Activated CD4-positive, alpha-beta T cell treated with anti-CD3 and anti-CD28 coated beads, Interleukin-2, amount 10 ng/mL, durations not matched to agents 7 days and 5 days (primary cell): ENCODE data around the gene IL16. TPM values are rescaled to one million over a fixed set of nuclear protein-coding genes. Genes with fewer than 3 reads are reported as not detected.

Experiments used
- CTCF ChIA-PET: fragments of 350-600 bp; sonication (Branson Sonifier 250); formaldehyde crosslinking; loops from one replicate; lab custom pipeline; 2021; ENCODE audit warnings: antibody characterized with exemption; lab: Charles Lee
- POLR2A ChIA-PET: fragments of 350-600 bp; sonication (Branson Sonifier 250); formaldehyde crosslinking; loops from one replicate; lab custom pipeline; 2021; ENCODE audit warnings: antibody characterized with exemption; lab: Charles Lee
- DNase-seq: peaks from one replicate; pipeline ENCODE4 v3.0.0-alpha.2; 2020
- H3K27ac Mint-ChIP-seq: one replicate; pipeline ENCODE4 v1.8.0; 2021; ENCODE audit warnings: mild to moderate bottlenecking, moderate library complexity, mixed read lengths
- H3K27me3 Mint-ChIP-seq: one replicate; pipeline ENCODE4 v1.8.0; 2021; ENCODE audit warnings: mixed read lengths
- H3K36me3 Mint-ChIP-seq: one replicate; pipeline ENCODE4 v1.8.0; 2021; ENCODE audit warnings: low read depth, mixed read lengths
- H3K4me1 Mint-ChIP-seq: one replicate; pipeline ENCODE4 v1.8.0; 2021; ENCODE audit warnings: mixed read lengths
- H3K4me3 Mint-ChIP-seq: one replicate; pipeline ENCODE4 v1.8.0; 2021; ENCODE audit warnings: mild to moderate bottlenecking, moderate library complexity, mixed read lengths
- H3K9me3 Mint-ChIP-seq: one replicate; pipeline ENCODE4 v1.8.0; 2021; ENCODE audit warnings: mixed read lengths
- total RNA-seq, 2 experiments: library from RNA; stranded (reverse); gene quantifications; one replicate each; pipeline ENCODE4 v1.2.3, GENCODE V29; 2021

IL16 gene
- total RNA-seq, 2 experiments from 2014 or later = 239 to 242 TPM

DNA sequence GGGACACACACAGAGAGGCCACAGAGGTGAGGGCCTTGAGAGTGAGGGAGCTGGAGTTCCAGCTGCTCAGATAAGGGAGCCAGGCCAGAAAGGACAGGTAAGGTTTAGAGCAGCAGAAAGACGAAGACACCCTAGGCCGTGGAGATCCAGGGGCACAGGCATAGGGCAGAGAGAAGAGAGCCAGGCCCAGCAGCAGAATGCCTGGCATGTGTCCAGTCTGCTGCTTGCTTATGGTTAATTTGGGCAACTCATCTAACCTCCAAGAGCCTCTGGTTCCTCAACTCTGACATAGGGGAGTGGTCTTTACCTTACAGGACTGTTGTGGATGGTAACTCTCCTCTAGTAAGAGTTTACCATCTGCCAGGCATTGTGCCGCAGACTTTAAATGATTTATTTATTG lies 91.4 kb downstream of the IL16 start:
- ChIA-PET POLR2A (interaction anchor here (0.7 kb wide), 1 partner anchor 892 kb away, joined by 4 read pairs; no protein-coding TSS in a partner anchor), CTCF (interaction anchor here (1.2 to 3.0 kb wide), 4 partner anchors 13 to 22 kb away, joined by 3 to 16 read pairs (median 6); no protein-coding TSS in a partner anchor)
- Mint-ChIP-seq H3K9me3 (peaks cover 11% of the 10 kb centered on the region), H3K4me3 (no peak overlapping the region), H3K27me3 (no peaks in the 10 kb centered on the region), H3K4me1 (peaks cover 75% of the 10 kb centered on the region), H3K27ac (no peak overlapping the region), H3K36me3 (peaks cover 22% of the 10 kb centered on the region)
- no peak for DNase-seq

- no peak for DNase-seq
- ChIA-PET CTCF (no interaction called here), POLR2A (no interaction called here)
- no peaks in the 10 kb centered on the region for H3K27me3 Mint-ChIP-seq
- no peak overlapping the region for H3K27ac Mint-ChIP-seq
- H3K4me3 Mint-ChIP-seq = no peak overlapping the region
- H3K4me1 Mint-ChIP-seq = peaks cover 81% of the 10 kb centered on the region
- H3K36me3 Mint-ChIP-seq = peaks cover 22% of the 10 kb centered on the region
- H3K9me3 Mint-ChIP-seq = peaks cover 11% of the 10 kb centered on the region
Observed at GRCh38 chr15:81288616-81289015, 91.9 kb downstream of the IL16 start.

DNA sequence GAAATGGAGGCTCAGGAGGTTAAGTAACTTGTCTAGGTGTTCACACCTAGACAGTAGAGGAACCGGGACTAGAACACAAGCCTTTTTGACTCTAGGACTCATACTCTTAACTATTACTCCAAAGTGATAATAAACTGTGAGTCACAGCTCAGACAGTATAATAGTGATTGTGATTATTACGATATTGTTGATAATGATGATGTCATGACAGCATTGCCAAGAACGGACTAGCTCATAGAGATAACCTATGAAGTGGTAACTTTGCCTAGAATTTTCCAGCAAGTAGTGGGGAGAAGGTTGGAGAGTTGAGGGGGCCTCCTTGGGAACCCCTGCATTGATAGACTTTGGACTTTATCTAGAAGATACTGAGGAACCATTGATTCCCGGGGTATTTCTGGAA lies 93.2 kb downstream of the IL16 start:
- DNase-seq = no peak
- H3K4me3 Mint-ChIP-seq = no peak overlapping the region
- no peak overlapping the region for H3K27ac Mint-ChIP-seq
- H3K4me1 Mint-ChIP-seq = peaks cover 86% of the 10 kb centered on the region
- peaks cover 11% of the 10 kb centered on the region for H3K9me3 Mint-ChIP-seq
- H3K27me3 Mint-ChIP-seq = no peaks in the 10 kb centered on the region
- POLR2A ChIA-PET = no interaction called here
- CTCF ChIA-PET = interaction anchor here (0.9 to 5.3 kb wide), 4 partner anchors 14 to 39 kb away, joined by 3 to 27 read pairs (median 16); no protein-coding TSS in a partner anchor
- H3K36me3 Mint-ChIP-seq = peaks cover 27% of the 10 kb centered on the region

DNA sequence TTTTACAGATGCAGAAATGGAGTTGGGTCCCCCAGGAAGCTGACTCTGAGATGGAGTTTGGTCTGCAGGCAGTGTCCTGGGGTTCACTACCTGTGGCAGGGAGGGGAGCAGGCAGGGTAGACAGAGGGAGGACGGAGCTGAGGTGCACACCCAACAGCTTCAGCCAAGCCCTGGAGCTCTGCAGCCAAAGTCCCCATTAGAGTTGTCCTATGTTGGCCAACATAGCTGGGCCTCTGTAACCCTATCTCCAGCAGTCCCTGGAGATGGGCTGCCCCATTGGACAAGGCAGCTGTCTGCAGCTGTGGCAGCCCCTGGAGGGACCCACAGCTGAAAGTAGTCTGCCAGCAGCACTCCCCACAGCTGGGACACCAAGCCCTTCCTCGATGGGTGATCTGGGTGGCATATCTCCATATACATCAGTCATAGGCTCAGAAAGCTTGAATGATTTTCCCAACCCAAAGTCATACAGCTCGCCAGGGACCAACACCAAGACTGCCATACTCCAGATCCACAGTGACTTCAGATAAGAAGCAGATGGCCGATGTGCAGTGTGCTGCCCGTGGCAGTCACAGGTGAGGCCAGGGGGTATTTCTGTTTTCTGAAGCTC lies 95.3 kb downstream of the IL16 start:
- peak overlapping the region; percentile 97 for H3K27ac Mint-ChIP-seq
- H3K4me1 Mint-ChIP-seq = peaks cover 84% of the 10 kb centered on the region
- peaks cover 27% of the 10 kb centered on the region for H3K36me3 Mint-ChIP-seq
- ChIA-PET CTCF (interaction anchor here (0.7 to 5.3 kb wide), 8 partner anchors 8 to 26 kb away, joined by 3 to 27 read pairs (median 8); no protein-coding TSS in a partner anchor), POLR2A (no interaction called here)
- H3K27me3 Mint-ChIP-seq = no peaks in the 10 kb centered on the region
- peak overlapping the region; percentile 98 for H3K4me3 Mint-ChIP-seq
- no peak for DNase-seq
- H3K9me3 Mint-ChIP-seq = peaks cover 6% of the 10 kb centered on the region

- Mint-ChIP-seq H3K4me3 (peak overlapping the region; percentile 98), H3K9me3 (peaks cover 4% of the 10 kb centered on the region), H3K27ac (peak overlapping the region; percentile 97), H3K4me1 (peaks cover 78% of the 10 kb centered on the region), H3K27me3 (no peaks in the 10 kb centered on the region), H3K36me3 (peaks cover 31% of the 10 kb centered on the region)
- CTCF ChIA-PET = interaction anchor here (0.7 to 5.3 kb wide), 5 partner anchors 10 to 26 kb away, joined by 3 to 27 read pairs (median 16); no protein-coding TSS in a partner anchor
- POLR2A ChIA-PET = no interaction called here
- DNase-seq = no peak
Observed at GRCh38 chr15:81292523-81293001, 95.9 kb downstream of the IL16 start.

DNA sequence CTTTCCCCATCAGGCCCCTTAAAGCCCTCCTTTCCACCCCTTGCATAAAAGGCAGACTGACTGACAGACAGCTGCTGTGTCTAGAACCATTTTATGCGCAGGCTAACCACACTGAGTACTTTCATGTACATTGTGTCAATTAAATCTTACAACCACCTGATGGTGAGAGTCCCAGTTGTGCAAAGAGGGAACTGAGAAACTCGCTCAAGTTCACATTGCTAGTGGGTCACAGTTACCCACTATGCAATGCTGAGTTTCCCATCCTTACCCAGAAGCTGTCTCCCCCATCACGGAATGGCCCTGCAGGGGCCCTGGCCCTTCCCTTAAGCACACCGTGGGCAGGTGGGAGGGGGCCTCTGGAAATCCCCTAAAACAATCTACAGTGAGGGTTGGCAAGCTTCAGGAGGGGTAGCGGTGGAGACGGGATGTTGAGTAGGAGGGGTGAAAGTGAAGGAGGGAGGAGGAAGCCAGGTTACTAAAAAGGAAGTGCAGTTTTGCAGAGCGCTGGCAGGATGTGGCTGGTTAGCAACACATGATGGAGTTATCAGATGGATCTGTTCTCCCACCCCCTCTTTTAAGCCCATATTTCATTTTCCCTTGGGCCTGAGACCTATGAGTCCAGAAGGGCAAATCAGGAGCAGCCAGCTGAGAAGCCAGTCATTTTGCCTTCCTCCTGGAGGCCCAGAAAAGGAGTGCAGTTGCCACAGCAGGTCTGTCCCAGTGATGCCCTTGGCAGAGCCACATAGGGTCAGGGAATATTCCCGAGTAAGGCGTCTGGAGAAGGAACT lies 97.2 kb downstream of the IL16 start:
- CTCF ChIA-PET = interaction anchor here (0.9 to 5.3 kb wide), 8 partner anchors 10 to 34 kb away, joined by 3 to 27 read pairs (median 4); no protein-coding TSS in a partner anchor
- H3K4me3 Mint-ChIP-seq = peak overlapping the region; percentile 98
- peak; percentile 85 for DNase-seq
- H3K27me3 Mint-ChIP-seq = no peaks in the 10 kb centered on the region
- H3K9me3 Mint-ChIP-seq = no peaks in the 10 kb centered on the region
- peak overlapping the region; percentile 97 for H3K27ac Mint-ChIP-seq
- POLR2A ChIA-PET = interaction anchor here (0.7 kb wide), 1 partner anchor 8 kb away, joined by 4 read pairs; no protein-coding TSS in a partner anchor
- peaks cover 68% of the 10 kb centered on the region for H3K4me1 Mint-ChIP-seq
- peaks cover 36% of the 10 kb centered on the region for H3K36me3 Mint-ChIP-seq

DNA sequence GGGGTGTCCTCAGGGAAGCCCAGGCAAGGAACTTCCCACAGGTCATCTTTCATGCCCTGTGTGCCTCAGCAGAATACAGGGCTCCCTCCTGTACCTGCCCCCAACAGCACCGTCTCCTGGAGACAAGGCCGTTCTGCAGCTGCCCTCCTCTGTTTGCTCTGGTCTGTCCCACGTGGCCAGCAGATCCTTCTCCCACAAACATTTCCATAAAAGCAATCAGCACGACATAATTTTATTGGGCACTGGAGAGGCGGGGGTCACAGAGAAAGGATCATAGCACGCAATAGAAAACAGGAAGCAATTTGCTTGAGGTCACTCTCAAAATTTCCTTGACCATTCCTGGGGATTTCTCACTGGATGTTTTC lies 97.8 kb downstream of the IL16 start:
- no peaks in the 10 kb centered on the region for H3K27me3 Mint-ChIP-seq
- DNase-seq = no peak
- ChIA-PET POLR2A (no interaction called here), CTCF (interaction anchor here (0.6 to 5.3 kb wide), 9 partner anchors 7 to 1905 kb away, joined by 3 to 27 read pairs (median 4); no protein-coding TSS in a partner anchor)
- H3K27ac Mint-ChIP-seq = peak overlapping the region; percentile 97
- H3K9me3 Mint-ChIP-seq = no peaks in the 10 kb centered on the region
- H3K4me1 Mint-ChIP-seq = peaks cover 68% of the 10 kb centered on the region
- H3K36me3 Mint-ChIP-seq = peaks cover 42% of the 10 kb centered on the region
- peak overlapping the region; percentile 98 for H3K4me3 Mint-ChIP-seq

GRCh38 chr15:81295486-81296121 lies 98.9 kb downstream of the IL16 start:
- H3K4me1 Mint-ChIP-seq = peaks cover 62% of the 10 kb centered on the region

GRCh38 chr15:81296186-81296585 lies 99.5 kb downstream of the IL16 start:
- ChIA-PET CTCF (interaction anchor here (0.7 to 2.2 kb wide), 7 partner anchors 9 to 40 kb away, joined by 3 to 9 read pairs (median 4); partner anchors contain the start of gene STARD5), POLR2A (interaction anchor here (0.9 kb wide), 2 partner anchors 12 to 13 kb away, joined by 3 read pairs; no protein-coding TSS in a partner anchor)
- Mint-ChIP-seq H3K36me3 (peaks cover 56% of the 10 kb centered on the region), H3K27ac (peak overlapping the region; percentile 97), H3K4me3 (peak overlapping the region; percentile 98), H3K27me3 (no peaks in the 10 kb centered on the region), H3K4me1 (peaks cover 60% of the 10 kb centered on the region), H3K9me3 (no peaks in the 10 kb centered on the region)
- no peak for DNase-seq

More at GRCh38 chr15:81295486-81296121, 98.9 kb downstream of the IL16 start:
- peak overlapping the region; percentile 97 for H3K27ac Mint-ChIP-seq
- DNase-seq = no peak
- H3K9me3 Mint-ChIP-seq = no peaks in the 10 kb centered on the region
- no peaks in the 10 kb centered on the region for H3K27me3 Mint-ChIP-seq
- CTCF ChIA-PET = interaction anchor here (0.9 to 2.2 kb wide), 5 partner anchors 9 to 29 kb away, joined by 3 to 9 read pairs (median 3); no protein-coding TSS in a partner anchor
- H3K36me3 Mint-ChIP-seq = peaks cover 53% of the 10 kb centered on the region
- POLR2A ChIA-PET = interaction anchor here (1.1 kb wide), 1 partner anchor 28 kb away, joined by 3 read pairs; the partner anchor contains the start of gene STARD5
- peak overlapping the region; percentile 98 for H3K4me3 Mint-ChIP-seq

DNA sequence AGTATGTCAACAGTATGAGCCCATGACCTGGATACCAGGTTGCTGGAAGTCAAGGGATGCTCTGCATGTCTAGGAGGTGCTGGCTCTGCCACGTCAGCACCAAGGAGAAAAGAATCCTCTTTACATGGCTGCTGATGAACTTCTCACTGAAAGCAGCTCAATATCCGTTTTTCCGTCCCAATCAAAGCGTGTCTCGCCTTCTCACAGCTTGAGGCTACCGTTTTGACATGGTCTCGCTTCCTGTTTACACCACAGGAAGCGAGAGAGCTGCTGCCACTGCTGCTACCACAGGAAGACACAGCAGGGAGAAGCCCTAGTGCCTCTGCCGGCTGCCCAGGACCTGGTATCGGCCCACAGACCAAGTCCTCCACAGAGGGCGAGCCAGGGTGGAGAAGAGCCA lies 100.0 kb downstream of the IL16 start:
- peaks cover 61% of the 10 kb centered on the region for H3K36me3 Mint-ChIP-seq
- no peaks in the 10 kb centered on the region for H3K9me3 Mint-ChIP-seq
- ChIA-PET POLR2A (interaction anchor here (0.6 to 0.9 kb wide), 3 partner anchors 11 to 14 kb away, joined by 3 read pairs; no protein-coding TSS in a partner anchor), CTCF (interaction anchor here (0.7 to 2.2 kb wide), 7 partner anchors 9 to 40 kb away, joined by 3 to 9 read pairs (median 4); partner anchors contain the start of gene STARD5)
- H3K27me3 Mint-ChIP-seq = no peaks in the 10 kb centered on the region
- H3K4me1 Mint-ChIP-seq = peaks cover 59% of the 10 kb centered on the region
- H3K27ac Mint-ChIP-seq = peak overlapping the region; percentile 97
- peak overlapping the region; percentile 98 for H3K4me3 Mint-ChIP-seq
- peak; percentile 88 for DNase-seq

DNA sequence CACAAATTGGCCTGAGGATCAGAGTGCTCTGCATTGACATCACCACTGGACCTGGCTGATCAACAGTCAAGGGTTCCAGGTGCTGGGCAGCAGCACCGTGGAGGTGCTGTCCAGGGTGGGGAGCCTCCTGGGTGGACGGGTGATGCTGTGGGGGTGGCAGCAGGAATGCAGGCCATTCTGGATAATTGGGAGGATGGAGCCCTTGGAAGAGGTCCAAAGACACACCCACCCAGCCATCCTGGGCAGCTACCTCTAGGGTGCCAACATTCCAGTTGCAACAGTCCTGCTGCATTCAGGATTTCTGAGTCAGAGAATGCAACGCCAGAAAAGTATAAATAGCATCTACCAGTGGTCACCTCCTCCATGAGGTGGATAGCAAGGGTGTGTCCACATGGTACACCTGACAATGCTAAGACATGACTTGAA lies 100.5 kb downstream of the IL16 start:
- H3K9me3 Mint-ChIP-seq = no peaks in the 10 kb centered on the region
- POLR2A ChIA-PET = interaction anchor here (0.6 to 0.9 kb wide), 3 partner anchors 11 to 14 kb away, joined by 3 read pairs; no protein-coding TSS in a partner anchor
- peaks cover 66% of the 10 kb centered on the region for H3K36me3 Mint-ChIP-seq
- H3K27ac Mint-ChIP-seq = peak overlapping the region; percentile 97
- DNase-seq = no peak
- CTCF ChIA-PET = interaction anchor here (0.9 to 2.2 kb wide), 5 partner anchors 12 to 39 kb away, joined by 3 to 9 read pairs (median 4); partner anchors contain the start of gene STARD5
- H3K27me3 Mint-ChIP-seq = no peaks in the 10 kb centered on the region
- peak overlapping the region; percentile 98 for H3K4me3 Mint-ChIP-seq
- peaks cover 59% of the 10 kb centered on the region for H3K4me1 Mint-ChIP-seq
